H1 (cell line): Measurements from ENCODE around the gene SHLD1. TPM values are rescaled to one million over a fixed set of nuclear protein-coding genes. Genes with fewer than 3 reads are reported as not detected.

Source experiments
- CTCF ChIA-PET: fragments of 300-600 bp; sonication (Branson Sonifier 250); formaldehyde crosslinking; loops from one replicate; lab custom pipeline; 2021; ENCODE audit not compliant: partially characterized antibody; lab: Charles Lee
- POLR2A ChIA-PET: fragments of 300-600 bp; sonication (Branson Sonifier 250); formaldehyde crosslinking; loops from one replicate; lab custom pipeline; 2021; ENCODE audit warnings: inconsistent platforms; ENCODE audit not compliant: partially characterized antibody; lab: Charles Lee
- DNase-seq, 2 experiments: peaks; one replicate each; pipeline versions ENCODE4 v3.0.0 to v3.0.0-alpha.2; 2010 to 2022; ENCODE audit warnings: low spot score in 2 of 2, low read depth in 1 of 2, mixed read lengths in 1 of 2
- FAIRE-seq: peaks from 2 replicates; lab custom pipeline; 2011; peaks lifted over from hg19 to GRCh38; lab: Jason Lieb, UNC
- H2AFZ ChIP-seq: 2 replicates; pipeline ENCODE4 v1.8.1; 2012; ENCODE audit warnings: low read length, inconsistent platforms
- H2AK5ac ChIP-seq: 2 replicates; pipeline ENCODE4 v1.6.1; 2013; ENCODE audit warnings: low read depth, low read length
- H2BK120ac ChIP-seq: replicated peaks from 2 replicates; pipeline ENCODE3; 2013; ENCODE audit warnings: low read depth, low read length, inconsistent platforms
- H2BK12ac ChIP-seq: 2 replicates; pipeline ENCODE4 v1.6.1; 2013; ENCODE audit warnings: low read depth, low read length
- H2BK15ac ChIP-seq: 2 replicates; pipeline ENCODE4 v1.6.1; 2013; ENCODE audit warnings: low read length
- H2BK20ac ChIP-seq: 2 replicates; pipeline ENCODE4 v1.6.1; 2013; ENCODE audit warnings: low read length
- H2BK5ac ChIP-seq: 2 replicates; pipeline ENCODE4 v1.6.1; 2013; ENCODE audit warnings: low read depth, low read length
- H3K14ac ChIP-seq: 2 replicates; pipeline ENCODE4 v1.6.1; 2013; ENCODE audit warnings: inconsistent platforms; ENCODE audit not compliant: insufficient read length
- H3K18ac ChIP-seq: 2 replicates; pipeline ENCODE4 v1.6.1; 2013; ENCODE audit warnings: low read length; ENCODE audit errors: extremely low read depth
- H3K23ac ChIP-seq: 2 replicates; pipeline ENCODE4 v1.6.1; 2013; ENCODE audit warnings: inconsistent platforms; ENCODE audit not compliant: insufficient read length
- H3K23me2 ChIP-seq: 2 replicates; pipeline ENCODE4 v1.6.1; 2013; ENCODE audit warnings: low read depth, low read length
- H3K27ac ChIP-seq: 2 replicates; pipeline ENCODE4 v1.6.1; 2011; ENCODE audit warnings: low read depth, low read length, inconsistent platforms
- H3K27me3 ChIP-seq, 4 experiments: replicated peaks in 1 of 4; 1 replicate in 1 of 4; 2 replicates in 3 of 4; pipeline versions ENCODE4 v1.6.1 to v1.8.1; 2011 to 2013; ENCODE audit warnings: low read length in 3 of 4, mild to moderate bottlenecking in 3 of 4, inconsistent platforms in 2 of 4, mixed read lengths in 2 of 4, moderate library complexity in 1 of 4; ENCODE audit not compliant: control insufficient read depth in 3 of 4, insufficient read depth in 3 of 4; ENCODE audit errors: extremely low read depth in 1 of 4
- H3K36me3 ChIP-seq, 4 experiments: 2 replicates each; pipeline versions ENCODE4 v1.6.1 to v1.8.1; 2011 to 2013; ENCODE audit warnings: mild to moderate bottlenecking in 4 of 4, low read length in 3 of 4, moderate library complexity in 2 of 4, control low read depth in 1 of 4, inconsistent platforms in 1 of 4; ENCODE audit not compliant: insufficient read depth in 4 of 4, control insufficient read depth in 2 of 4
- H3K4ac ChIP-seq: replicated peaks from 2 replicates; pipeline ENCODE3; 2013; ENCODE audit warnings: low read length, low read depth, mixed read lengths, inconsistent platforms; ENCODE audit not compliant: insufficient read length
- H3K4me1 ChIP-seq, 4 experiments: replicated peaks in 1 of 4; 1 replicate in 1 of 4; 2 replicates in 3 of 4; pipeline versions ENCODE4 v1.6.1 to v1.8.1; 2011 to 2013; ENCODE audit warnings: low read length in 3 of 4, inconsistent platforms in 2 of 4, mixed read lengths in 1 of 4; ENCODE audit not compliant: insufficient read depth in 4 of 4, control insufficient read depth in 3 of 4
- H3K4me2 ChIP-seq, 2 experiments: 2 replicates each; pipeline versions ENCODE4 v1.6.1 to v1.8.1; 2011 to 2013; ENCODE audit warnings: low read depth in 2 of 2, low read length in 2 of 2, control low read depth in 1 of 2, inconsistent platforms in 1 of 2, mild to moderate bottlenecking in 1 of 2; ENCODE audit not compliant: insufficient read depth in 1 of 2
- H3K4me3 ChIP-seq, 4 experiments: fragments of 200-600, 300-600 bp in 1 of 4; sonication (generic), shearing (Covaris generic), sonication (Bioruptor Twin) in 1 of 4; 2 replicates each; pipeline versions ENCODE4 v1.5.1 to v1.8.1; 2011 to 2016; ENCODE audit warnings: low read length in 4 of 4, low read depth in 3 of 4, control low read depth in 2 of 4, inconsistent platforms in 2 of 4, mild to moderate bottlenecking in 2 of 4, mixed read lengths in 1 of 4, moderate library complexity in 1 of 4; ENCODE audit not compliant: insufficient read depth in 2 of 4; ENCODE audit errors: extremely low read depth in 1 of 4
- H3K56ac ChIP-seq: replicated peaks from 2 replicates; pipeline ENCODE3; 2013; ENCODE audit warnings: low read depth, mild to moderate bottlenecking, mixed read lengths, low read length, inconsistent platforms; ENCODE audit not compliant: insufficient read length
- H3K79me1 ChIP-seq: 2 replicates; pipeline ENCODE4 v1.6.1; 2013; ENCODE audit warnings: low read depth, low read length, control low read depth
- H3K79me2 ChIP-seq, 2 experiments: 2 replicates each; pipeline versions ENCODE4 v1.6.1 to v1.8.1; 2012 to 2013; ENCODE audit warnings: low read length in 2 of 2, mild to moderate bottlenecking in 2 of 2, inconsistent platforms in 1 of 2; ENCODE audit not compliant: insufficient read depth in 2 of 2, control insufficient read depth in 1 of 2
- H3K9ac ChIP-seq, 4 experiments: replicated peaks in 1 of 4; 1 replicate in 1 of 4; 2 replicates in 3 of 4; pipeline versions ENCODE4 v1.6.1 to v1.8.1; 2011 to 2013; ENCODE audit warnings: low read depth in 3 of 4, low read length in 3 of 4, control low read depth in 2 of 4, mild to moderate bottlenecking in 2 of 4, moderate library complexity in 2 of 4, inconsistent platforms in 1 of 4; ENCODE audit errors: extremely low read depth in 1 of 4
- H3K9me3 ChIP-seq, 2 experiments: 2 replicates each; pipeline versions ENCODE4 v1.6.1 to v1.8.1; 2012 to 2013; ENCODE audit warnings: mild to moderate bottlenecking in 2 of 2, moderate library complexity in 2 of 2, control low read depth in 1 of 2, inconsistent platforms in 1 of 2, low read depth in 1 of 2, low read length in 1 of 2, mixed read lengths in 1 of 2; ENCODE audit not compliant: insufficient read depth in 2 of 2
- H4K20me1 ChIP-seq, 2 experiments: replicated peaks in 1 of 2; 2 replicates each; pipeline versions ENCODE3 to v1.8.1; 2011 to 2013; ENCODE audit warnings: inconsistent platforms in 2 of 2, low read length in 2 of 2, mild to moderate bottlenecking in 1 of 2; ENCODE audit not compliant: insufficient read depth in 2 of 2, control insufficient read depth in 1 of 2
- H4K5ac ChIP-seq: 2 replicates; pipeline ENCODE4 v1.6.1; 2013; ENCODE audit warnings: low read length, low read depth, mixed read lengths, inconsistent platforms; ENCODE audit not compliant: insufficient read length
- H4K8ac ChIP-seq: 2 replicates; pipeline ENCODE4 v1.8.0; 2013; ENCODE audit warnings: mild to moderate bottlenecking, moderate library complexity, low read length, inconsistent platforms; ENCODE audit not compliant: insufficient read depth; ENCODE audit errors: extremely low read depth
- H4K91ac ChIP-seq: replicated peaks from 2 replicates; pipeline ENCODE3; 2013; ENCODE audit warnings: low read length, mixed read lengths, inconsistent platforms; ENCODE audit not compliant: insufficient read length
- ATF2 ChIP-seq: IDR thresholded peaks from 2 replicates; pipeline ENCODE4 v1.6.1; 2012; ENCODE audit warnings: low read length, inconsistent platforms
- CBX5 ChIP-seq: fragments of 300-800, 300-1000 bp; sonication (generic); IDR thresholded peaks from 2 replicates; pipeline ENCODE4 v1.7.1; 2016; ENCODE audit warnings: antibody characterized with exemption, low read length, low read depth
- CHD1 ChIP-seq: IDR thresholded peaks from 2 replicates; pipeline ENCODE4 v1.6.1; 2012; ENCODE audit warnings: low read depth, low read length, improper control_type of control experiment
- PHF8 ChIP-seq: fragments of 200-600 bp; sonication (generic); conservative IDR thresholded peaks from 2 replicates; pipeline ENCODE4 v1.7.1; 2012; ENCODE audit warnings: low read depth, mild to moderate bottlenecking, inconsistent platforms, low read length, moderate library complexity
- RNF2 ChIP-seq: fragments of 200-900, 300-1000 bp; sonication (generic); IDR thresholded peaks from 2 replicates; pipeline ENCODE4 v1.7.1; 2016; ENCODE audit warnings: borderline replicate concordance, low read depth, mild to moderate bottlenecking, antibody characterized with exemption, low read length; ENCODE audit not compliant: poor library complexity, severe bottlenecking; ENCODE audit errors: missing control alignments
- TAF7 ChIP-seq: optimal IDR thresholded peaks from 2 replicates; pipeline ENCODE3; 2011; ENCODE audit warnings: low read depth, mild to moderate bottlenecking, inconsistent platforms, low read length, moderate library complexity, borderline replicate concordance
- YY1 ChIP-seq: IDR thresholded peaks from 2 replicates; pipeline ENCODE4 v1.6.1; 2011; ENCODE audit warnings: low read depth, mild to moderate bottlenecking, low read length
- WGBS, 2 experiments: shearing (Covaris generic) in 1 of 2; methylation state at CpG; one replicate each; pipeline versions ENCODE4 v1.1.6 to v1.1.7; 2013 to 2015; ENCODE audit warnings: low lambda C conversion rate in 2 of 2, mixed read lengths in 2 of 2, inconsistent platforms in 1 of 2, low coverage in 1 of 2, missing lambda C conversion rate in 1 of 2; ENCODE audit not compliant: insufficient replicate concordance in 2 of 2, insufficient coverage in 1 of 2, insufficient read length in 1 of 2; ENCODE audit errors: extremely low coverage in 1 of 2, missing lambda C conversion rate in 1 of 2; 5-methylcytosine and 5-hydroxymethylcytosine counted together
- polyA plus RNA-seq, 7 experiments: library from polyadenylated mRNA; depleted of rRNA in 3 of 7; stranded (reverse) in 5 of 7; unstranded in 2 of 7; fragments of >200 nt in 5 of 7; fragments of 200-250 nt in 2 of 7; gene quantifications; 1 replicate in 5 of 7; 2 replicates in 1 of 7; 4 replicates in 1 of 7; pipeline versions ENCODE4 v1.2.1 to v1.2.3, GENCODE V29; 2011 to 2013; ENCODE audit warnings: missing spikeins in 2 of 7, mixed read lengths in 2 of 7
- total RNA-seq: library from RNA; stranded (reverse); fragmentation: NEBNext Ultra II Directional; extraction: Animal tissue kit (Norgen Biotek cat#: 25700); gene quantifications from 2 replicates; pipeline ENCODE4 v1.2.1, GENCODE V29; 2021

The SHLD1 gene
- total and polyA plus RNA-seq, 2 of the 8 experiments (the other 6 are each of a cell fraction or from before 2014, with no cell fraction given) = 4.2 to 6.5 TPM

GRCh38 chr20:5770231-5770986 lies 20.2 kb downstream of the SHLD1 start:
- Histone ChIP-seq H3K56ac (no peak overlapping the region), H3K14ac (no peak overlapping the region), H2BK120ac (no peak overlapping the region), H3K23ac (no peak overlapping the region), H3K23me2 (no peaks in the 10 kb centered on the region), H2BK5ac (no peak overlapping the region), H3K9ac (no peak overlapping the region), H3K36me3 (no peaks in the 10 kb centered on the region), H3K27ac (no peak overlapping the region), H3K4me1 (no peaks in the 10 kb centered on the region), H4K20me1 (no peaks in the 10 kb centered on the region), H3K18ac (no peak overlapping the region), H2BK15ac (no peak overlapping the region), H3K9me3 (no peaks in the 10 kb centered on the region), H4K5ac (no peak overlapping the region), H4K91ac (no peak overlapping the region), H3K79me2 (no peaks in the 10 kb centered on the region), H3K4ac (no peak overlapping the region), H4K8ac (no peak overlapping the region), H2AFZ (no peak overlapping the region), H2AK5ac (no peak overlapping the region), H3K4me3 (no peak overlapping the region), H3K79me1 (no peaks in the 10 kb centered on the region), H2BK20ac (no peak overlapping the region), H3K4me2 (no peak overlapping the region), H2BK12ac (no peak overlapping the region), H3K27me3 (no peaks in the 10 kb centered on the region)
- ChIA-PET POLR2A (no interaction called here), CTCF (no interaction called here)
- no peak for DNase-seq
- WGBS, 2 experiments = 97% methylated on average over 3 of the region's 3 CpGs; no CpG with 5 or more reads in 1 of the 2 experiments
- no peak for FAIRE-seq
- TF ChIP-seq YY1 (no peak), CBX5 (no peak), ATF2 (no peak), TAF7 (no peak), PHF8 (no peak), RNF2 (no peak), CHD1 (no peak)
